Epithelial cell of proximal tubule (primary cell): ENCODE measurements around the gene PTPRN2. TPM values are rescaled to one million over a fixed set of nuclear protein-coding genes. Genes with fewer than 3 reads are reported as not detected.

Experiments used
- DNase-seq: peaks from one replicate; pipeline ENCODE4 v3.0.0-alpha.2; 2011; ENCODE audit warnings: low read depth
- H3K4me3 ChIP-seq: 2 replicates; pipeline ENCODE4 v1.5.1; 2011; ENCODE audit warnings: low read depth, mild to moderate bottlenecking, low read length
- total RNA-seq: library from RNA; depleted of rRNA; stranded (reverse); fragments of >200 nt; gene quantifications from 2 replicates; pipeline ENCODE4 v1.2.3, GENCODE V29; 2015
- TF ChIP-seq, protein P1 (sequence below): conservative IDR thresholded peaks from 2 replicates; pipeline ENCODE4 v1.5.1; 2012; ENCODE audit warnings: low read depth, mild to moderate bottlenecking, low read length

PTPRN2 gene
- total RNA-seq, 1 donor from 2014 or later = 2.8 TPM

DNA sequence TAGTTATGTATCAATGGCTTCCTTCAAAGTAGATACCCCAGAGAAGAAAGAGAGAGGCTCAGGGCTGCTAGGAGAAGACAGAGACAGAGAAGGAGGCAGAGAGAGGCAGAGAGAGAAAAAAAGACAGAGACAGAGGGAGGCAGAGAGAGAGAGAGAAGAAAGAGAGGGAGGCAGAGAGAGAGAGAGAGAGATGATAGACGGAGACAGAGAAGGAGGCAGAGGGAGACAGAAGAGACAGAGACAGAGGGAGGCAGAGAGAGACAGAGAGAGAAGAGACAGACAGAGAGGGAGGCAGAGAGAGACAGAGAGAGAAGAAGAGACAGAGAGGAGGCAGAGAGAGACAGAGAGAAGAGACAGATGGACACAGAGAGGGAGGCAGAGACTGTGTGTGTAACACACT is 1062.9 kb downstream of the PTPRN2 start:
- DNase-seq = no peak
- TF ChIP-seq, protein P1, sequence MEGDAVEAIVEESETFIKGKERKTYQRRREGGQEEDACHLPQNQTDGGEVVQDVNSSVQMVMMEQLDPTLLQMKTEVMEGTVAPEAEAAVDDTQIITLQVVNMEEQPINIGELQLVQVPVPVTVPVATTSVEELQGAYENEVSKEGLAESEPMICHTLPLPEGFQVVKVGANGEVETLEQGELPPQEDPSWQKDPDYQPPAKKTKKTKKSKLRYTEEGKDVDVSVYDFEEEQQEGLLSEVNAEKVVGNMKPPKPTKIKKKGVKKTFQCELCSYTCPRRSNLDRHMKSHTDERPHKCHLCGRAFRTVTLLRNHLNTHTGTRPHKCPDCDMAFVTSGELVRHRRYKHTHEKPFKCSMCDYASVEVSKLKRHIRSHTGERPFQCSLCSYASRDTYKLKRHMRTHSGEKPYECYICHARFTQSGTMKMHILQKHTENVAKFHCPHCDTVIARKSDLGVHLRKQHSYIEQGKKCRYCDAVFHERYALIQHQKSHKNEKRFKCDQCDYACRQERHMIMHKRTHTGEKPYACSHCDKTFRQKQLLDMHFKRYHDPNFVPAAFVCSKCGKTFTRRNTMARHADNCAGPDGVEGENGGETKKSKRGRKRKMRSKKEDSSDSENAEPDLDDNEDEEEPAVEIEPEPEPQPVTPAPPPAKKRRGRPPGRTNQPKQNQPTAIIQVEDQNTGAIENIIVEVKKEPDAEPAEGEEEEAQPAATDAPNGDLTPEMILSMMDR = no peak
- no peak overlapping the region for H3K4me3 ChIP-seq

DNA sequence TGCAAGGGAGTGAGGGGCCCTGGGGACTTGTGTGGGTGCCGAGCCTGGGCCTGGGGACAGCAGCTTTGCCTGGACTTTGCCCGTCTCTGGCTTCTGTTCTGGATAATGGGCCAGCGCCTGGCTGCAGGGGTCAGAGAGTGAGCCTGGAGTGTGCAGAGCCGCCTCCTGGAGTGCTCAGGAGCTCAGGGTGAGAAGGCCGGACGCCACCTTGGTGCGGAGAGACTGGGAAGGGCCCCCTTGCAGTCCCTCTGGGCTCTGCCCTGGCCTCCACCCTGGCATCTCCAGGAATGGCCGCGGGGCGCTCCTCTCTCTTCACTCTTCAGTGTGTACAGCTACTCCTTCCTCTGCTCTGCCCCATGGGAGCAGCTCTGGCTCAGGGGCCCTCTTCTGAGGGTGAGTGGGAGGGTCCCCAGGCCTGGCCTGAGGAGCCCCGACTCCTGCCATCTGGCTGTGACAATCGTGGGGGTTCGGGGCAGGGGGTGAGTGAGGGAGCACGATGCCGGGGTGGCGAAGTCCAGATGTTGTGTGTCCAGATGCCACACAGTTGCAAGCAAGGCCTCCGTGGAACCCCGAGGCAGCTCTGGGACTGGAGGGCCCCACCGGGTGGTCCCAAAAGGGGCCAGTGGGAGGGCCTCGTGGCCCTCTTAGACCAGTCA is 1063.7 kb downstream of the PTPRN2 start:
- TF ChIP-seq, protein P1 = no peak
- no peak for DNase-seq
- H3K4me3 ChIP-seq = no peak overlapping the region

DNA sequence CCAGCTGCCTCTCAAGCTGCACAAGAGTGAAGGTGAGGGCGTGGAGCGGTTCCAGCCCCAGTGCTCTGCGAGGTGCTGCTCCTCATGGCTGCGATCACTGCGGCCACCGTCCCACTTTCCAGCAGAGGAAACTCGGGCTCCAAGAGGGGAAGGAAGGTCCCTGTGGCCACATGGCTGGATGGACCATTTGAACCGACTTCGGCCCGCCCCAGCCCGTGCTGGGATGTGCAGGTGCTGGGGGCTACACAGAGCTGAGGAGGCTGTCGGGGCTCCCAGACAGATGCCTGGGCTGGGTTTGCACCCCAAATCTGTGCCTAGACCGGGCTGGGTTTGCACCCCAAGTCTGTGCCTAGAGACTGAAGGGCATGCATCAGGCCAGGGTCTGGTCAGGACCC is 1064.3 kb downstream of the PTPRN2 start:
- no peak for DNase-seq
- TF ChIP-seq, protein P1 = no peak
- H3K4me3 ChIP-seq = no peak overlapping the region

DNA sequence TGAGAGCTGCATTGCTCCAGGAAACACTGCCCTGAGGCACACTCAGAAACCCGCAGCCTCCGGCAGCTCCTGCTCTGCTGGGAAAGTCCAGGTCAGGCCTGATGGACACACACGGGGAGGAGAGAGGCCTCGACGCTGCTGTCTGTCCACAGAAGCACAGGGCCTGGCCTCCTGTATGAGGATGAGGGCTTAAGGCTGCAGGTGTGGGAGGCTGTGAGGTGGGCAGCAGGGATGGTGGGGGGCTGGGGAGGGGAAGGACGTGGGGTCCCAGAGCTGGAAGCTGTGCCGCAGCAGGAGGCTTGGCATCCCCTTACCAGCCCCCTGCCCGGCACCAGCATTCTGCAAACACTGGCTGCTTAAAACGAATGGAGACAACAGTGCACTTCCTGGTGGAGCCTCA is 1064.7 kb downstream of the PTPRN2 start:
- no peak for DNase-seq
- TF ChIP-seq, protein P1 = no peak

DNA sequence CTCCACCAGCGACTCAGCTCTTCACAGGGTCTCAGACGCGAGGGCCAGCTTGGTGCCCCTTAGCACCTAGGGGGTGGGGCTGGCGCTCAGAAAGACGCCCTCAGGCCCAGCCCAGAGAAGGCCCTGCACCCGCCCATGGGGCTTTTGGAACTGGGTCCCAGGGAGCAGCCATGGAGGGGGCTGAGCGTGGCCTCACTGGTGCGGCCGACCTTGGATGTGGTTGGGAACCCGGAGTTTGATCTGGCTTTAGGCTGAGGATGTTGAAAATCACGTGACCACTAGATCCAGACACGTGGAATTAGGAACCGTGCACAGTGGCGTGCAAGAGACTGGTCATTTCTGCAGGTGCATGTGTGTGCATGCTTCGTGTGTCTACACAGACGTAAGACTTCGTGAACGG is 1065.4 kb downstream of the PTPRN2 start:
- no peak for DNase-seq
- TF ChIP-seq, protein P1 = no peak
- no peak overlapping the region for H3K4me3 ChIP-seq

More for the DNA sequence above, 1064.7 kb downstream of the PTPRN2 start:
- no peak overlapping the region for H3K4me3 ChIP-seq

DNA sequence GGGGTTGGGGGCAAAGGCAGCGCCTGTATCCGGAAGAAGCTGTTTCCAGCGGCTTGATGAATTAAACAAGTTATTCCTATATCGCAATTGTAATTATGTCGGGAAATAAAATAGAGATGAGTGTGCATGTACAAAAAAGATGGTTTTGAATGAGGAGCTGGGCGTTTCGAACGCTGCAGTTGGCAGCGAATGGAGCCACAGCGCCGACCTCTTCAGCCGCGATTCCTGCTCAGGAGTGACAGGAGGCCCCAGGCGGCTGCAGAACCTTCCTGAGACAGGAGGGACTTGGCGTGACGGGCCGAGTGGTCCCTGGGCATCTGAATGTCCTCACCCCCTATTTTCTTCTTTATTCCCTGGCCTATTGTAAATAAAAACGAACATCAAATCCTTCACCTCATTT is 1065.9 kb downstream of the PTPRN2 start:
- TF ChIP-seq, protein P1 = no peak
- no peak overlapping the region for H3K4me3 ChIP-seq
- DNase-seq = no peak

DNA sequence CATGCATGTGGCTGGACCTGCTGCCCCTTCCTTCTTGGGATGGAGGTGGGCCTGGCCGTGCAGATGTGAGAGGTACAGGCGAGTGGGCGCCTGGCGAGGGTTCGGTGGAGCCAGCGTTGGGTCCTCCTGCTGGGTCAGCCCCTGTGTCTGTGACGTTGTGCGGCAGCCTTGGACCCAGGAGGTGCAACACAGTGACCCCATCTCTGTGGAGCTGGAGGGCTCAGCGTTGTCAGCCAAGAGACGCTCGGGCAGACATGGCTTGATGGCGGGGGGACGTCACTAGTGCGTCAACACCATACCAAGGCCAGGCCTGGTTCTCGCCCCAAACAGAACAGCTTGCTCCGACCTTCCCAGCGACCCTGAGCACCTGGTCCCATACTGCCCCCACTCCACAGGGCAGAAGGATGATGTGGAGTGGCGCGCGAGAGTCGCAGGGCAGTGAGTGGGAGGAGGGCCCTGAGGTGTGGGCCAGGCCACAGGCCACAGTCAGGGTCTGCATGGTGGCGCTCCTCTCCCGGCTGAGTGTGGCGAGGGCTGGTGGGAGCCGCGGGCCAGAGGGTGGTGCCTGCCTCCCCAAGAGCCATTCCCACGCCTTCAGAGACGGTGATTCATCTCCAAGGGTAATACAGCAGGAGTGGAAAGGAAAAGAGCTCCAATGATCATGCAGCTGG is 1066.4 kb downstream of the PTPRN2 start:
- TF ChIP-seq, protein P1 = no peak
- no peak overlapping the region for H3K4me3 ChIP-seq
- DNase-seq = no peak
